PFSK-1 (cell line): ENCODE measurements around the gene SHISA5.

Experiments used
- POLR2AphosphoS5 ChIP-seq: IDR thresholded peaks from 2 replicates; pipeline ENCODE4 v1.6.1; 2012; ENCODE audit warnings: low read depth, mild to moderate bottlenecking, control low read depth, low read length, moderate library complexity
- TAF1 ChIP-seq: IDR thresholded peaks from 2 replicates; pipeline ENCODE4 v1.6.1; 2012; ENCODE audit warnings: low read length, control low read depth, borderline replicate concordance; ENCODE audit not compliant: insufficient read depth

GRCh38 chr3:48433472-48434118, 70.4 kb downstream of the SHISA5 start:
- TF ChIP-seq POLR2AphosphoS5, result no peak
- TF ChIP-seq TAF1, result no peak
